GM21529 (cell line): Measurements from ENCODE around the gene PUS10.
"Not testable (repeated sequence)": the region's sequence is repeated elsewhere in the genome, so short reads cannot be mapped to it uniquely, and the experiment has no call there.

Experiments used
- ATAC-seq: cut with Tn5 transposase; IDR thresholded peaks from one replicate; pipeline ENCODE4 v1.9.1; 2021; ENCODE audit not compliant: unreplicated experiment

PUS10 gene

GRCh38 chr2:60936757-60937156 lies 81.3 kb downstream of the PUS10 start:
- ATAC-seq = no peak

GRCh38 chr2:60934165-60934722 lies 83.8 kb downstream of the PUS10 start:
- ATAC-seq = no peak

GRCh38 chr2:60932954-60933353 lies 85.1 kb downstream of the PUS10 start:
- ATAC-seq = no peak

- not testable (repeated sequence) for ATAC-seq
Observed at GRCh38 chr2:60932061-60932460, 86.0 kb downstream of the PUS10 start.

- ATAC-seq = no peak
Observed at GRCh38 chr2:60926741-60927552, 91.1 kb downstream of the PUS10 start.

GRCh38 chr2:60925994-60926740 lies 91.9 kb downstream of the PUS10 start:
- ATAC-seq = no peak

- ATAC-seq = no peak
Observed at GRCh38 chr2:60907329-60907728, 110.7 kb downstream of the PUS10 start.

GRCh38 chr2:60906395-60906794 lies 111.7 kb downstream of the PUS10 start:
- ATAC-seq = no peak

GRCh38 chr2:60905867-60906266 lies 112.2 kb downstream of the PUS10 start:
- not testable (repeated sequence) for ATAC-seq

- ATAC-seq = not testable (repeated sequence)
Observed at GRCh38 chr2:60901296-60901695, 116.8 kb downstream of the PUS10 start.

GRCh38 chr2:60899892-60900249 lies 118.2 kb downstream of the PUS10 start:
- peak; percentile 51 for ATAC-seq

- peak; percentile 72 for ATAC-seq
Observed at GRCh38 chr2:60899230-60899891, 118.7 kb downstream of the PUS10 start.

- ATAC-seq = no peak
Observed at GRCh38 chr2:60898567-60898966, 119.5 kb downstream of the PUS10 start.
